ENCODE results near the gene DNAH2.

DNAH2 gene

DNA sequence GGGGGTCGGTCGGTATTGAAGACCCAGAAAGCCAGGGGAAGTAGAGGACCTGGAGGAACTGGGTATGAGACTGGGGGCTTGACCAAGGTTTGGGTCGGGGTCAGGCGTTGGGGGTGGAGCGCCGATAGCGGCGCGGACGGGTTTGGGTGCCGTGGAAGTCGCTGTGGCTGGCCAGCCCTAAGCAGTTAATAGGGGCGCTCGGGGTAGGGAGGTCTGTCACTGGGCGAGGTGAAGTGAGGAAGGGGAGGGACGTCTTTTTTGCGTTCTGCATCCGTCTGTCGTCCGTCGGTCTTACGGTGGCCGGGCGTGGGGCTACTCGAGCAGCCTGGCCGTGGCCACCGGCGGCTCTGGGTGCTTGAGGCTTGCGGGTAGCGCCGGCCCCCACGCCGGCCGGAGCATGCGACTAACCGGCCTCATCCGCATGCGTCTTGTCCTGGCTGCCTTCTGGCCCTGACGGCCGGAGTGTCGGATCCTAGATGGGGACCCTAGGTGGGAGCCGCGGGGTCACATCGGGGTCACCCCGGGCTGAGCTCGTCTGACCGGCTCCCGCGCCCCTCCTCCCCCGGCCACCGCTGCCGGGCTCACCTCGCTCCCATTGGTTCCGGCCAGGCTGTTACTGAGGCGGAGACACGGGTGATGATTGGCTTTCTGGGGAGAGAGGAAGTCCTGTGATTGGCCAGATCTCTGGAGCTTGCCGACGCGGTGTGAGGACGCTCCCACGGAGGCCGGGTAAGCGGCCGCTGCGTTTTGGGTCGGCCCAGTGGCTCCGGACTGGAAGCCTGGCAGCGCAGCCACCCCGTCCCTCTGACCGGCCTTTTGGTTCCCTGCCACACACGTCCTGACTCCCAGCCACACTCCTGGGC is 127.0 kb downstream of the DNAH2 start (continued):
- TF ChIP-seq PRDM4 (tag by site-specific recombination; IDR thresholded peaks at IDR 0.05) (peak; percentile 44; the same call in 1 of the 2 replicates), ZEB2 (tag by site-specific recombination; IDR thresholded peaks at IDR 0.05) (peak; percentile 91), MYNN (tag by site-specific recombination; IDR thresholded peaks at IDR 0.05; ENCODE audit: borderline replicate concordance) (no peak), KLF16 (tag by site-specific recombination; IDR thresholded peaks at IDR 0.05) (no peak), GFI1B (tag by site-specific recombination; IDR thresholded peaks at IDR 0.05) (no peak), ZNF211 (tag by site-specific recombination; IDR thresholded peaks at IDR 0.05; ENCODE audit: low read depth) (no peak), BCL6B (tag by site-specific recombination; IDR thresholded peaks at IDR 0.05) (no peak), ZFP37 (tag by site-specific recombination; IDR thresholded peaks at IDR 0.05) (0 out of 2 replicates have a peak, but pooled peaks have one; percentile 27), SETDB1 (IDR thresholded peaks at IDR 0.05; ENCODE audit: insufficient read length, low read length) (no peak), ZSCAN5A (tag by site-specific recombination; IDR thresholded peaks at IDR 0.05) (peak; percentile 36; the same call in 1 of the 2 replicates), GLIS2 (tag by site-specific recombination; IDR thresholded peaks at IDR 0.05) (peak; percentile 94), ZNF23 (tag by site-specific recombination; IDR thresholded peaks at IDR 0.05; ENCODE audit: borderline replicate concordance) (no peak), ZNF121 (tag by site-specific recombination; IDR thresholded peaks at IDR 0.05) (no peak), GLI4 (tag by site-specific recombination; IDR thresholded peaks at IDR 0.05) (no peak), ZNF398 (tag by site-specific recombination; IDR thresholded peaks at IDR 0.05) (no peak), ZSCAN18 (tag by site-specific recombination; IDR thresholded peaks at IDR 0.05) (no peak), ZNF341 (tag by site-specific recombination; IDR thresholded peaks at IDR 0.05; ENCODE audit: low read depth) (peak; percentile 84), ZNF311 (tag by site-specific recombination; IDR thresholded peaks at IDR 0.05; ENCODE audit: borderline replicate concordance) (no peak), ZNF658 (tag by site-specific recombination; IDR thresholded peaks at IDR 0.05) (no peak), KLF8 (tag by site-specific recombination; IDR thresholded peaks at IDR 0.05) (peak; percentile 43; the same call in 1 of the 2 replicates), ZNF223 (tag by site-specific recombination; IDR thresholded peaks at IDR 0.05) (no peak), KLF7 (tag by site-specific recombination; IDR thresholded peaks at IDR 0.05; ENCODE audit: borderline replicate concordance) (no peak), PBX3 (CRISPR knock-in tag; IDR thresholded peaks at IDR 0.05) (no peak), ZNF704 (tag by site-specific recombination; IDR thresholded peaks at IDR 0.05) (peak; percentile 49; the same call in 1 of the 2 replicates), ZNF600 (tag by site-specific recombination; IDR thresholded peaks at IDR 0.05) (peak; percentile 44), ZBTB1 (tag by site-specific recombination; IDR thresholded peaks at IDR 0.05) (no peak)

All from HEK293 (cell line).